HepG2 (cell line): ENCODE results near the gene BLVRB. TPM values are rescaled to one million over a fixed set of nuclear protein-coding genes. Genes with fewer than 3 reads are reported as not detected.

ENCODE experiments used
- FOSL1 ChIP-seq: sonication (generic); formaldehyde crosslinking; IDR thresholded peaks from 2 replicates; pipeline ENCODE4 v1.9.0; 2021; ENCODE audit warnings: missing genetic modification reagents, borderline replicate concordance
- HNF1A ChIP-seq, 2 experiments: sonication (generic) in 1 of 2; formaldehyde crosslinking in 1 of 2; IDR thresholded peaks; 2 replicates each; pipeline versions ENCODE4 v1.4.0 to v1.6.1; 2016 to 2020; ENCODE audit warnings: borderline replicate concordance in 1 of 2, low read depth in 1 of 2, mild to moderate bottlenecking in 1 of 2, missing genetic modification reagents in 1 of 2
- KLF15 ChIP-seq: sonication (generic); formaldehyde crosslinking; IDR thresholded peaks from 2 replicates; pipeline ENCODE4 v1.8.1; 2023; ENCODE audit warnings: borderline replicate concordance, mild to moderate bottlenecking, inconsistent platforms, missing genetic modification reagents, mixed read lengths
- POGZ ChIP-seq: sonication (generic); formaldehyde crosslinking; IDR thresholded peaks from 2 replicates; pipeline ENCODE4 v1.4.0; 2020; ENCODE audit warnings: mild to moderate bottlenecking, missing genetic modification reagents
- RAD51 ChIP-seq: fragments of 450-650 bp; IDR thresholded peaks from 2 replicates; pipeline ENCODE4 v1.6.1; 2016; ENCODE audit warnings: borderline replicate concordance
- RBFOX2 ChIP-seq: fragments of 200-400 bp; formaldehyde crosslinking; IDR thresholded peaks from 2 replicates; pipeline ENCODE4 v1.6.1; 2017; ENCODE audit warnings: low read depth, mild to moderate bottlenecking, low read length
- TBP ChIP-seq: sonication (generic); formaldehyde crosslinking; IDR thresholded peaks from 2 replicates; pipeline ENCODE4 v1.5.0; 2020; ENCODE audit warnings: missing genetic modification reagents
- ZHX1 ChIP-seq: sonication (generic); formaldehyde crosslinking; IDR thresholded peaks from 2 replicates; pipeline ENCODE4 v1.8.1; 2022; ENCODE audit warnings: low read depth, mild to moderate bottlenecking, missing genetic modification reagents
- ZNF276 ChIP-seq: sonication (generic); formaldehyde crosslinking; IDR thresholded peaks from 2 replicates; pipeline ENCODE4 v1.4.0; 2020; ENCODE audit warnings: mild to moderate bottlenecking, low read depth, missing genetic modification reagents
- ZNF280B ChIP-seq: sonication (generic); formaldehyde crosslinking; IDR thresholded peaks from 2 replicates; pipeline ENCODE4 v1.5.0; 2020; ENCODE audit warnings: missing genetic modification reagents, mild to moderate bottlenecking, borderline replicate concordance
- ZNF44 ChIP-seq: sonication (generic); formaldehyde crosslinking; IDR thresholded peaks from 2 replicates; pipeline ENCODE4 v1.5.1; 2020; ENCODE audit warnings: mild to moderate bottlenecking, missing genetic modification reagents
- ZNF451 ChIP-seq: sonication (generic); formaldehyde crosslinking; IDR thresholded peaks from 2 replicates; pipeline ENCODE4 v1.5.0; 2020; ENCODE audit warnings: mild to moderate bottlenecking, missing genetic modification reagents
- ZNF589 ChIP-seq: sonication (generic); formaldehyde crosslinking; conservative IDR thresholded peaks from 2 replicates; pipeline ENCODE4 v1.8.0; 2022; ENCODE audit warnings: mild to moderate bottlenecking, moderate library complexity, missing genetic modification reagents
- ZNF616 ChIP-seq: sonication (generic); formaldehyde crosslinking; IDR thresholded peaks from 2 replicates; pipeline ENCODE4 v1.5.0; 2020; ENCODE audit warnings: low read depth, mild to moderate bottlenecking, missing genetic modification reagents
- polyA plus RNA-seq, 8 experiments: library from polyadenylated mRNA; depleted of rRNA in 3 of 8; stranded (reverse) in 7 of 8; unstranded in 1 of 8; fragments of >200 nt; fragmentation: Illumina TruSeq in 4 of 8; extraction: Trizol in 4 of 8; gene quantifications; 2 replicates each; pipeline versions ENCODE4 v1.2.1 to v1.2.3, GENCODE V29; 2011 to 2016; ENCODE audit warnings: low read depth in 4 of 8, missing spikeins in 1 of 8, mixed read lengths in 1 of 8; ENCODE audit not compliant: insufficient read depth in 1 of 8
- total RNA-seq, 5 experiments: library from RNA; depleted of rRNA; stranded (reverse); fragments of >200 nt; fragmentation: Illumina TruSeq; extraction: Trizol; gene quantifications; 2 replicates each; pipeline ENCODE4 v1.2.3, GENCODE V29; 2016; ENCODE audit warnings: low read depth in 1 of 5

The BLVRB gene
- total and polyA plus RNA-seq, 2 of the 13 experiments (the other 11 are each of a cell fraction or from before 2014, with no cell fraction given) = 25.9 to 51.4 TPM

- TF ChIP-seq HNF1A (IDR thresholded peaks at IDR 0.05; ENCODE audit: low read depth) (no peak), HNF1A (CRISPR knock-in tag; IDR thresholded peaks at IDR 0.05; ENCODE audit: borderline replicate concordance) (no peak), ZNF451 (CRISPR knock-in tag) (no peak), ZNF44 (CRISPR knock-in tag) (no peak), ZNF280B (CRISPR knock-in tag) (no peak), ZNF276 (no peak), KLF15 (CRISPR knock-in tag) (no peak), ZNF589 (CRISPR knock-in tag) (no peak), POGZ (CRISPR knock-in tag) (no peak), ZHX1 (no peak), FOSL1 (CRISPR knock-in tag) (no peak), RBFOX2 (peak; percentile 81), ZNF616 (CRISPR knock-in tag) (no peak), TBP (CRISPR knock-in tag) (no peak), RAD51 (no peak)
Observed at GRCh38 chr19:40433391-40434216, 31.9 kb downstream of the BLVRB start (continued).
